Caco-2 (cell line): ENCODE data around the gene FOLR2. TPM values are rescaled to one million over a fixed set of nuclear protein-coding genes. Genes with fewer than 3 reads are reported as not detected.

Experiments
- BruUV-seq: library from RNA; stranded (reverse); fragments of 400-500 nt; replicated peaks from 2 replicates; lab custom pipeline; 2021; lab: Mats Ljungman, UMichigan
- CTCF ChIA-PET: fragments of 300-600 bp; sonication (Branson Sonifier 250); formaldehyde crosslinking; loops from one replicate; lab custom pipeline; 2022; ENCODE audit warnings: antibody characterized with exemption; lab: Charles Lee
- POLR2A ChIA-PET: fragments of 300-600 bp; sonication (Branson Sonifier 250); formaldehyde crosslinking; loops from one replicate; lab custom pipeline; 2022; ENCODE audit warnings: antibody characterized with exemption; lab: Charles Lee
- DNase-seq, 2 experiments: peaks; one replicate each; pipeline versions ENCODE4 v3.0.0 to v3.0.0-alpha.2; 2020 to 2022
- H3K27me3 ChIP-seq: replicated peaks from 2 replicates; pipeline ENCODE4 v1.6.0; 2011; ENCODE audit warnings: low read length; ENCODE audit not compliant: control insufficient read depth, insufficient read depth
- H3K36me3 ChIP-seq: 2 replicates; pipeline ENCODE4 v1.5.1; 2011; ENCODE audit warnings: low read length; ENCODE audit not compliant: control insufficient read depth, insufficient read depth
- H3K4me1 ChIP-seq: fragments of 250-450 bp; sonication (Bioruptor Pico); 2 replicates; pipeline ENCODE4 v1.5.1; 2020; ENCODE audit warnings: mild to moderate bottlenecking
- H3K4me3 ChIP-seq: 2 replicates; pipeline ENCODE4 v1.5.1; 2011; ENCODE audit warnings: low read depth, mild to moderate bottlenecking, control low read depth, low read length
- H3K9me3 ChIP-seq: fragments of 250-450 bp; sonication (Bioruptor Pico); 2 replicates; pipeline ENCODE4 v1.5.1; 2020; ENCODE audit warnings: mild to moderate bottlenecking, moderate library complexity
- H3K27ac Mint-ChIP-seq: one replicate; pipeline ENCODE4 v1.8.0; 2022; ENCODE audit warnings: mixed read lengths; ENCODE audit not compliant: unreplicated experiment
- H3K27me3 Mint-ChIP-seq: one replicate; pipeline ENCODE4 v1.8.0; 2022; ENCODE audit warnings: mixed read lengths; ENCODE audit not compliant: insufficient read depth, unreplicated experiment
- H3K36me3 Mint-ChIP-seq: one replicate; pipeline ENCODE4 v1.8.0; 2022; ENCODE audit warnings: mild to moderate bottlenecking, mixed read lengths; ENCODE audit not compliant: insufficient read depth, unreplicated experiment
- H3K4me1 Mint-ChIP-seq: one replicate; pipeline ENCODE4 v1.8.0; 2022; ENCODE audit warnings: low read depth, mixed read lengths; ENCODE audit not compliant: unreplicated experiment
- H3K4me3 Mint-ChIP-seq: one replicate; pipeline ENCODE4 v1.8.0; 2022; ENCODE audit warnings: mild to moderate bottlenecking, moderate library complexity, mixed read lengths; ENCODE audit not compliant: unreplicated experiment
- H3K9me3 Mint-ChIP-seq: one replicate; pipeline ENCODE4 v1.8.0; 2022; ENCODE audit warnings: mixed read lengths; ENCODE audit not compliant: unreplicated experiment
- CTCF ChIP-seq, 2 experiments: fragments of 200-600 bp in 1 of 2; IDR thresholded peaks; 1 replicate in 1 of 2; 2 replicates in 1 of 2; pipeline versions ENCODE4 v1.5.1 to v1.8.0; 2011 to 2022; ENCODE audit warnings: antibody characterized with exemption in 1 of 2, control low read depth in 1 of 2, inconsistent platforms in 1 of 2, low read depth in 1 of 2, low read length in 1 of 2, mild to moderate bottlenecking in 1 of 2, moderate library complexity in 1 of 2; ENCODE audit not compliant: insufficient read depth in 1 of 2, severe bottlenecking in 1 of 2, unreplicated experiment in 1 of 2
- intact Hi-C: fragments of 100-400 bp; cut with micrococcal nuclease; formaldehyde crosslinking; loops from one replicate; pipeline ENCODE4 v1.10.0; 2022; ENCODE audit not compliant: unreplicated experiment
- total RNA-seq: library from RNA; stranded (reverse); gene quantifications from 2 replicates; pipeline ENCODE4 v1.2.3, GENCODE V29; 2022

FOLR2 gene
- total RNA-seq, 1 experiment from 2014 or later, result not detected

DNA sequence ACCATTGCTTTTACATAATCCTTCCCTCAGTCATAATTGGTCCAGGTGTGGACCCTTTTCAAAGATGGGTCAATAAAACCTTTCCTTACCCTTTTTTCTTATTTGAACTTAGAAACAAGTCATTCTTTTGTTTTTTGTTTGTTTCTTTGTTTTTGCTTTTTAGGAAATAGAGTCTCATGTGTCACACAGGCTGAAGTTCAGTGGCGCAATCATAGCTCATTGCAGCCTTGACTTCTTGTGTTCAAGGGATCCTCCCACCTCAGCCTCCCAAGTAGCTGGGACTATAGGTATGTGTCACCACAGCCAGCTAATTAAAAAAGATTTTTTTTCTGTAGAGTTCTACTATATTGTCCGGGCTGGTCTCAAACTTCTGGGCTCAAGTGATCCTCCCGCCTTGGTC, 36.8 kb downstream of the FOLR2 start:
- H3K27me3 Mint-ChIP-seq, result peaks cover 7% of the 10 kb centered on the region
- Histone ChIP-seq H3K9me3 (peaks cover 10% of the 10 kb centered on the region; the same call in 1 of the 2 replicates), H3K4me3 (no peak overlapping the region), H3K27me3 (no peaks in the 10 kb centered on the region), H3K36me3 (no peaks in the 10 kb centered on the region), H3K4me1 (no peaks in the 10 kb centered on the region)
- no peaks in the 10 kb centered on the region for H3K9me3 Mint-ChIP-seq
- BruUV-seq, result no TSS peak
- no peak for TF ChIP-seq CTCF (IDR thresholded peaks at IDR 0.05; ENCODE audit: insufficient read depth in 1 of 2, low read depth in 1 of 2, low read length in 1 of 2, severe bottlenecking in 1 of 2, unreplicated experiment in 1 of 2)
- intact Hi-C loops, result no loop called here
- ChIA-PET CTCF (no interaction called here), POLR2A (no interaction called here)
- H3K4me3 Mint-ChIP-seq, result no peak overlapping the region
- no peaks in the 10 kb centered on the region for H3K36me3 Mint-ChIP-seq
- H3K27ac Mint-ChIP-seq, result no peak overlapping the region
- DNase-seq, result no peak
- no peaks in the 10 kb centered on the region for H3K4me1 Mint-ChIP-seq

GRCh38 chr11:72254299-72254993, 37.9 kb downstream of the FOLR2 start:
- H3K4me1 Mint-ChIP-seq, result no peaks in the 10 kb centered on the region
- no peak overlapping the region for H3K4me3 ChIP-seq
- peaks cover 7% of the 10 kb centered on the region for H3K27me3 Mint-ChIP-seq

DNA sequence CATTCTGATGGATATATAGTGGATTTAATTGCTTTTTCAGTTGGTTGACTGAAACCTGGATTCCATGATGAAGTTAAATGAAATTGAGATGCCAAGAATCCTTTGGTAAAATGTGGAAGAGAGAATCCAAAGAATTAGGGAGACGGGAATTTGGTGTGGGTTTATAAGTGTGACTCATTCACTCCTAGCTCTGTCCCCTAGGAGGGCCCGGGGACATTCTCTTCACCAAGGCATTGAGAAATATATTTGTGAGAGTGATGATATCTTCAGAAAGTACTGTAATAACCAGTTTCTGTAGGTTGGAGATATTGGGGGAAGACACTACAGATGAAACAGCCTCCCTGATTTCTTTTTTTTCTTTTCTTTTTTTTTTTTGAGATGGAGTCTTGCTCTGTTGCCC, 41.0 kb downstream of the FOLR2 start:
- ChIA-PET POLR2A (no interaction called here), CTCF (no interaction called here)
- TF ChIP-seq CTCF (IDR thresholded peaks at IDR 0.05; ENCODE audit: insufficient read depth in 1 of 2, low read depth in 1 of 2, low read length in 1 of 2, severe bottlenecking in 1 of 2, unreplicated experiment in 1 of 2), result no peak
- H3K4me3 ChIP-seq, result no peak overlapping the region
- H3K27me3 ChIP-seq, result no peaks in the 10 kb centered on the region
- no TSS peak for BruUV-seq
- H3K4me1 ChIP-seq, result no peaks in the 10 kb centered on the region
- H3K4me1 Mint-ChIP-seq, result no peaks in the 10 kb centered on the region
- peaks cover 7% of the 10 kb centered on the region for H3K27me3 Mint-ChIP-seq
- H3K4me3 Mint-ChIP-seq, result no peak overlapping the region
- H3K27ac Mint-ChIP-seq, result no peak overlapping the region
- peaks cover 10% of the 10 kb centered on the region; the same call in 1 of the 2 replicates for H3K9me3 ChIP-seq
- no peaks in the 10 kb centered on the region for H3K36me3 Mint-ChIP-seq
- no peak for DNase-seq
- H3K9me3 Mint-ChIP-seq, result no peaks in the 10 kb centered on the region
- no peaks in the 10 kb centered on the region for H3K36me3 ChIP-seq
- intact Hi-C loops, result no loop called here

More at GRCh38 chr11:72254299-72254993, 37.9 kb downstream of the FOLR2 start:
- ChIA-PET POLR2A (no interaction called here), CTCF (no interaction called here)
- Mint-ChIP-seq H3K9me3 (no peaks in the 10 kb centered on the region), H3K36me3 (no peaks in the 10 kb centered on the region), H3K27ac (no peak overlapping the region), H3K4me3 (no peak overlapping the region)
- H3K9me3 ChIP-seq, result peaks cover 10% of the 10 kb centered on the region; the same call in 1 of the 2 replicates
- intact Hi-C loops, result no loop called here
- H3K36me3 ChIP-seq, result no peaks in the 10 kb centered on the region
- TF ChIP-seq CTCF (IDR thresholded peaks at IDR 0.05; ENCODE audit: insufficient read depth in 1 of 2, low read depth in 1 of 2, low read length in 1 of 2, severe bottlenecking in 1 of 2, unreplicated experiment in 1 of 2), result no peak
- DNase-seq, result no peak
- no peaks in the 10 kb centered on the region for H3K4me1 ChIP-seq
- H3K27me3 ChIP-seq, result no peaks in the 10 kb centered on the region
- BruUV-seq, result no TSS peak
